Astrocyte of the spinal cord (primary cell): ENCODE data around the gene POGZ.
A peak's percentile ranks its signal among the peaks of the same experiment; 100 is the strongest.

Source experiments
- DNase-seq: peaks from one replicate; pipeline ENCODE4 v3.0.0; 2011; ENCODE audit warnings: low read depth, low spot score
- H3K4me3 ChIP-seq: 2 replicates; pipeline ENCODE4 v1.5.1; 2011; ENCODE audit warnings: low read depth, mild to moderate bottlenecking, low read length, moderate library complexity
- CTCF ChIP-seq: IDR thresholded peaks from 2 replicates; pipeline ENCODE4 v1.5.1; 2012; ENCODE audit warnings: low read depth, mild to moderate bottlenecking, low read length, inconsistent platforms
- in situ Hi-C: cut with HindIII; loops from 2 replicates; pipeline ENCODE4 v1.10.0; 2017; ENCODE audit warnings: low sequenced_read_pairs

The POGZ gene

GRCh38 chr1:151425103-151425502, 34.2 kb downstream of the POGZ start:
- no peak for TF ChIP-seq CTCF
- no peak for DNase-seq
- H3K4me3 ChIP-seq, result no peak overlapping the region
- in situ Hi-C loops, result no loop called here

DNA sequence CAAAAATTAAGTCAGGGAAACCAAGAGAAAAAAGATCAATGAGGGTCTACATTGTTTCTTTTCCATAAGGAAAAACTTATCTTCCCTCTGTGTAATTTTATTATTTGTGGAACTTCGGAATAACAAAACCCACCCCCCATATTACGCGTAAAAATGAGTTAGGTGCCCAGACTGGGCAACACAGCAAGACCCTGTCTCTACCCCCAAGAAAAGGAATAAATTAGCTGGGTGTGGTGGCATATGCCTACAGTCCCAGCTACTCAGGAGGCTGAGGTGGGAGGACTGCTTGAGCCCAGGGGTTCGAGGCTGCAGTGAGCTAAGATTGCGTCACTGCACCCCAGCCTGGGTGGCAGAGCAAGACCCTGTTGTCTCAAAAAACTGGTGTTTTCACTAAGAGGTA, 39.5 kb downstream of the POGZ start:
- in situ Hi-C loops, result no loop called here
- TF ChIP-seq CTCF, result no peak
- no peak overlapping the region for H3K4me3 ChIP-seq
- DNase-seq, result no peak

- DNase-seq, result no peak
- in situ Hi-C loops, result no loop called here
- H3K4me3 ChIP-seq, result no peak overlapping the region
- TF ChIP-seq CTCF, result no peak
Measured at GRCh38 chr1:151418081-151418480, 41.2 kb downstream of the POGZ start.

DNA sequence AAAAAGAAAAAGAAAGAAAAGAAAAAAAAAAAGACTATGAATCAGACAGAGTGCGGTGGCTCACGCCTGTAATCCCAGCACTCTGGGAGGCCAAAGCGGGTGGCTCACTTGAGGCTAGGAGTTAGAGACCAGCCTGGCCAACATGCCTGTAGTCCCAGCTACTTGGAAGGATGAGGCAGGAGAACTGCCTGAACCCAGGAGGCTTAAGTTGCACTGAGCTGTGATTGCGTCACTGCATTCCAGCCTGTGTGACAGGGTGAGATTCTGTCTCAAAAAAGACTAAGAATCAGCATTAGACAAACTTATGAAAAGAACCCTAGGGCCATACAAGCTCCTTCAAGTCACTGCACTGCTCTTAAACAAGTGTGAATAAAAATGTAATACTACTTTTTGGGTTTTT, 43.1 kb downstream of the POGZ start:
- TF ChIP-seq CTCF, result no peak
- H3K4me3 ChIP-seq, result no peak overlapping the region
- DNase-seq, result peak; percentile 25
- in situ Hi-C loops, result no loop called here

- TF ChIP-seq CTCF, result no peak
- in situ Hi-C loops, result no loop called here
- no peak for DNase-seq
- no peak overlapping the region for H3K4me3 ChIP-seq
Measured at GRCh38 chr1:151411884-151412283, 47.4 kb downstream of the POGZ start.

GRCh38 chr1:151408891-151409290, 50.4 kb downstream of the POGZ start:
- no peak overlapping the region for H3K4me3 ChIP-seq
- no peak for TF ChIP-seq CTCF
- no peak for DNase-seq
- in situ Hi-C loops, result no loop called here

- TF ChIP-seq CTCF, result no peak
- no peak for DNase-seq
- H3K4me3 ChIP-seq, result no peak overlapping the region
- in situ Hi-C loops, result no loop called here
Measured at GRCh38 chr1:151407304-151407703, 52.0 kb downstream of the POGZ start.
